ENCODE measurements around the gene CDC42EP1.
"Not testable (repeated sequence)": the region's sequence is repeated elsewhere in the genome, so short reads cannot be mapped to it uniquely, and the experiment has no call there.

The CDC42EP1 gene

DNA sequence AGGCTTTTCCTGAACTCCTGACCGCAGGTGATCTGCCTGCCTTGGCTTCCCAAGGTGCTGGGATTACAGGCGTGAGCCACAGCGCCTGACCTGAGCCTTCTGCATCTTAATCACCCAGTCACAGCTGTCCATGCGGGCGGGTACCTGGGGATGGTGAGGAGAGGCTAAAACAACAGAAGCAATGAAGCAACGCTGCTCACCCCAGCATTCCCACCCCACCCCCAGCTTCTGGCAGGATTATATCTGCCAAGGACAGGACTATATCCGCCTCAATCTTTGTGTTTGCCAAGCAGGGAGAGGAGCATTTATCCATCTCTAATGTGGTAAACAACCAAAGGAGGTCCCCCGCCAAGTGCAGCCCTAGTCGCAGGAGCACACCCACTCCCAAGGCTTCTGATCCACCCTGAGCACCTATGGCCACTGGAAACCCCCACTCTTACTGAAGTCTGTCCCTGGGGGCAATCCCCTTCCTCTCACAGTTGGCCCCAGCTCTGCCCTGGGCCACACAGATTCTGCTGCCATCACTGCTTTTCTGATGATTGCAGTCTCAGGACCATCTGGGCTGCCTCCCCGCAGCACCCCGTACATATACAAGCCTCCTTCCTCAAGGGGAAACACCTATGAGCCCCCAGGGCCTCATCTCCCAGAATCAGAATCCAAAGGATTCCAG is 28.4 kb downstream of the CDC42EP1 start:
- no peak for DNase-seq

DNA sequence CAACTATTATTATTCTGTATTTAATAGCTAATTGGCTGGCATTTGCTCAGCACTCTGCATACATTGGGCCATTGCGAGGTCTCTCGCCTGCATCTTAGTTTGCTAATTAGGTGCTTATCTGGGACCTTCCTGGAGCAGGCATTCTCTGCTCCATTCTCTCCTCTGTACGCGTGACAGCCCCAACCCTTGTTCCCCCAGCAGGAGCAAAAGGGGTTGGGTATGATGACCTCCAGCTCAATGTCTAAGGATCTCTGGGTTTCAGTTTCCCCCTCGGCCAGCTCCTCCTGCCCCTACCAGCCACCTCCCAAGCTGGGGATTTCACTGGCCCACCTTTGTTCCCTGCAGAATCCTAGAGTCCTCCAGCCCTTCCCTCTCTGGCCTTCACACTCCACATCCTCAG is 29.4 kb downstream of the CDC42EP1 start:
- no peak for DNase-seq

- not testable (repeated sequence) for DNase-seq
Measured at GRCh38 chr22:37591081-37591480, 30.8 kb downstream of the CDC42EP1 start.

DNA sequence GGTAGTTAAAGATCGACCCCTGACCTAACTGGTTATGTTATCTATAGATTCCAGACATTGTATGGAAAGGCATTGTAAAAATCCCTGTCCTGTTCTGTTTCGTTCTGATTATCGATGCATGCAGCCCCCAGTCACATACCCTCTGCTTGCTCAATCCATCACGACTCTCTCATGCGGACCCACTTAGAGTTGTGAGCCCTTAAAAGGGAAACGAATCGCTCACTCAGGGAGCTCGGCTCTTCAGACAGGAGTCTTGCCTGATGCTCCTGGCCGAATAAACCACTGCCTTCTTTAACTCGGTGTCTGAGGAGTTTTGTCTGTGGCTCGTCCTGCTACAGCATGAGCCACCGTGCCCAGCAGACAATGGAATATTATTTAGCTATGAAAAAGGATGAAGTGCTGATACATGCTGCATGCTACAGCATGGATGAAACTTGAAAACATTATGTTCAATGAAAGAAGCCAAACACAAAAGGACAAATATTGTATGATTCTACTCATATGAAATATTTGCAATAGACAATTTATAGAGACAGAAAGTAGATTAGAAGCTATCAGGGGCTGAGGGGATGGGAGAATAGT is 31.6 kb downstream of the CDC42EP1 start:
- no peak for DNase-seq

GRCh38 chr22:37594237-37594636 is 34.0 kb downstream of the CDC42EP1 start:
- no peak for DNase-seq

DNA sequence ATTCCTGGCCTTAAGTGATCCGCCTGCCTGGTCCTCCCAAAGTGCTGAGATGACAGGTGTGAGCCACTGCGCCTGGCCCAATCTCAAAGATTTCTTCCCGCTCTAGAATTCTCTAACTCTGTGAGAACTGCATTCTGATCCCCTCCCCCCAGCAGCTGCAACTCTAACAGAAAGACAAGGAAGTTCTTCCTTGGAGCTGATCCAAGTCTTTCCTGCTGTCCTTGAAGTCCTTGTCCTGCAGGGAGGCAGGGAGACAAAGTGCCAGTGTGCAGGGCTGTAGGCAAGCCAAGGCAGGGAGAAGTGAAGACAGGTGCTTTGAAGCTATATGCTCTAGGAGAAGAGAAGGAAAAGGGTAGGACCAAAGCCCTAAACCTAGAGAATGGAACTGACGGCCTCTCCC is 38.9 kb downstream of the CDC42EP1 start:
- no peak for DNase-seq

- DNase-seq, result no peak
Measured at GRCh38 chr22:37601203-37601539, 40.9 kb downstream of the CDC42EP1 start.

- DNase-seq, result no peak
Measured at GRCh38 chr22:37601540-37602442, 41.5 kb downstream of the CDC42EP1 start.

DNA sequence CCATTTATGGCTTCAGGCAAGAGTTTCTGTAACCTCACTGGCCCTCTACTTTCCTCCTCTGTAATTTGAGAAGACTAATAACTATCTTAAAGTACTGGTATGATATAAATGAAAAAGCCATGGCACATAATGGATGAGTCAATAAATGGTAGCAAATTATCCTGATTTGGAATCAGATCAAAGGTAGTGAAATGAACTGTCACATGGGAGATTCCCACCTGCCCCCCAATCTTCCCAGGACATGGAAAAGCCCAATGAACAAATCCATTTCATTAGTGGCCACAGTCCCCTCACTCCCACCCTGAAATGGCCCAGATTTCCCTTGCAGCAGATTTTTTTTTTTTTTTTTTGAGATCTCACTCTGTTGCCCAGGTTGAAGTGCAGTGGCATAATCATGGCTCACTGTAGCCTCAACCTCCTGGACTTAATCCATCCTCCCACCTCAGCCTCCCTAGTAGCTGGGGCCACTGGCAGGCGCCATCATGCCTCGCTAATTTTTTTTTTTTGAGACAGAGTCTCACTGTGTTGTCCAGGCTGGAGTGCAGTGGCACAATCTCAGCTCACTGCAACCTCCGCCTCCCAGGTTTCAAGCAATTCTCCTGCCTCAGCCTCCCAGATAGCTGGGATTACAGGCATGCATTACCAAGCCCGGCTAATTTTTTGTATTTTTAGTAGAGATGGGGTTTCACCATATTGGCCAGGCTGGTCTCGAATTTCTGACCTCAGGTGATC is 42.4 kb downstream of the CDC42EP1 start:
- not testable (repeated sequence) for DNase-seq

DNA sequence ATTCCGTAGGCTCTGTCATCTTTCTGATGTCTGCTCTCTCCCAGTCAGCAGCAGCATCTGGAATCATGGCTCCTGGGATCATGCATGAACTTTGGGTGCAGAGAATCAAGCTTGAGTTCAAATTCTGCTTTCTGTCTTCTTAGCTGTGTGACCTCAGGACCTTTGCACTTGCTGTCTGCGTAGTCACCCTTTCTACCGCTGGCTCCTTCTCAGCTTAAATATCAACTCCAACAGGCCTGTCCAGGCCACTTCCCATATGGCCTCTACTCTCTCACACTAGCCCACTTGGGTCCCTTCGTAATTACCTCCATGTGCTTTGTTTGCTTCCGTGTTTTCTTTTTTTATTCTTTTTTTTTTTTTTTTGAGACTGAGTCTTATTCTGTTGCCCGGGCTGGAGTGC is 43.8 kb downstream of the CDC42EP1 start:
- no peak for DNase-seq

DNA sequence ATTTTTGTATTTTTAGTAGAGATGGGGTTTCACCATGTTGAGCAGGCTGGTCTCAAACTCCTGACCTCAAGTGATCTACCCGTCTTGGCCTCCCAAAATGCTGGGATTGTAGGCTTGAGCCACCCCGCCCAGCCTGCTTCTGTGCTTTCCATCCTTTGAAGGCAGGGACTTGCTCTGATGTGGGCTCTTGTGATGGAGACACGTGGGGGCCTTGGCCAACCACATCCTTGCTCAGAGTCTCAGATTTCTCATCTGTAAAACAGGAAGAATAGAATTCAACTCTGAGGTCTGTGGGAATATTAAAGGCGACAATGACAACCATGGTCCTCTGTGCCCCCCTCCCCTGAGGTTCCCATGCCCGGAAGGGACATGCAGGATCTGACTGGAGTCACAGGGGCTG is 44.6 kb downstream of the CDC42EP1 start:
- DNase-seq, result no peak

- DNase-seq, result peak; percentile 89 to 96
Measured at GRCh38 chr22:37607010-37607934, 47.0 kb downstream of the CDC42EP1 start.

DNA sequence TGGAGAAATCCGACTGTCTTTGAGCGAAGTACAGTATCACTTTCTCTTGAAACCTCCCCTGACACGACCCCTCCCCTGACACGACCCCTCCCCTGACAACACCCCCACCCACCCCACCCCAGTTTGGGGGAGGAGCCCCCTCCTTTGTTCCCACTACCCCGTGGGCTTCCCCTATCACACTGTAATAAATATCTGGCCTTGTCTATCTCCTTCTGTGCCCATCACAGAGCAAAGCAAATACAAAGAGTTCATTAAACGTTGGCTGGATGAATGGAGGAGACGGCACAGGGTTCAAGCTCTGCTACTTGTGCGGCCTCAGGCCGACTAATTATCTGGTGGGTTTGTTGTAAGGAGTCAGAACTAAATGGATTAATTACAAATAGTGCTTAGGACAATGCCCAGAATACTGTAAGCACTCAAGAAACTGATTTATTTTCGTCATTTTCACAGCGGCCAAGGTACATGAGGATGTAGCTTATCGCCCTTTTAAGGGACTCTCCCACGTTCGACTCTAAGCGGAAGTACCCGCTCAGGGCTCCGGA is 47.7 kb downstream of the CDC42EP1 start:
- no peak for DNase-seq

DNA sequence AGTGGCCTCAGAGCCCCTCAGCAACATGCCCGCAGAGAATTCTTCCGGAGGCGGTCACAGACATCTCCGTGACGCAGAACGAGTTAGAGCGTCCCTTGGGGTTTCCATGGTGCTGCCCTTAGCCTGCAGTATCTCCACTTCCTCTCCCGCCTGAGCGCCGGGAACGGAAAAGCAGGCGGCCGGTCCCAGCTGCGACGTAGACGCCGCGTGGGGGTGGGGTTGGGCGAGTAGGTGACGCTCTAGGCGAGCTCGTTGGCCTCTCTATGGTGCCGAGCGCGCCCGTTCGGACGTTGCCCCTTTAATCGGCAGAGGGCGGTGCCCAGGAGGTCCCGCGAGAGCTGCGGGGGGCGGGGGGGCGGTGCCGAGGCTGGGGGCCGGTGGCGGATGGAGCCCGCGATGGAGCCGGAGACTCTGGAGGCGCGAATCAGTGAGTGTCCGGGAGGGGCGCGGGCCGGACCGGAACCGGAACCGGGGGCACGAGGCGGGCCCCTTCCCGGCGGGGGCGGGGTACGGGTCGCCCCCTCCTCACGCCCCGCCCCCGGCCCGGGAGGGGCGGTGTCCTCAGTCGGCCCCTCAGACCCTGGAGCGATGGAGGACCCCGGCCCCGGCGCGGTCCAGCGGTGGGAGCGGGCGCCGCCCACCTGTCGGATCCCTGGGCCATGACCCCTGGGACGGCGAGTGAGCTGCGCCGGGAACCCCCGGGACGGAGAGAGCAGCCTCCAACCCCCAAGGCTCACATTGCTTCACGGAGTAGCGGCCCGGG is 48.4 kb downstream of the CDC42EP1 start, which contains the start of gene GGA1:
TSS of gene GGA1 (plus strand) at position 358 of the 763 bp plus-strand sequence. CDS start at position 385, 27 bp downstream.
- peak; percentile 91 to 92 for DNase-seq

DNA sequence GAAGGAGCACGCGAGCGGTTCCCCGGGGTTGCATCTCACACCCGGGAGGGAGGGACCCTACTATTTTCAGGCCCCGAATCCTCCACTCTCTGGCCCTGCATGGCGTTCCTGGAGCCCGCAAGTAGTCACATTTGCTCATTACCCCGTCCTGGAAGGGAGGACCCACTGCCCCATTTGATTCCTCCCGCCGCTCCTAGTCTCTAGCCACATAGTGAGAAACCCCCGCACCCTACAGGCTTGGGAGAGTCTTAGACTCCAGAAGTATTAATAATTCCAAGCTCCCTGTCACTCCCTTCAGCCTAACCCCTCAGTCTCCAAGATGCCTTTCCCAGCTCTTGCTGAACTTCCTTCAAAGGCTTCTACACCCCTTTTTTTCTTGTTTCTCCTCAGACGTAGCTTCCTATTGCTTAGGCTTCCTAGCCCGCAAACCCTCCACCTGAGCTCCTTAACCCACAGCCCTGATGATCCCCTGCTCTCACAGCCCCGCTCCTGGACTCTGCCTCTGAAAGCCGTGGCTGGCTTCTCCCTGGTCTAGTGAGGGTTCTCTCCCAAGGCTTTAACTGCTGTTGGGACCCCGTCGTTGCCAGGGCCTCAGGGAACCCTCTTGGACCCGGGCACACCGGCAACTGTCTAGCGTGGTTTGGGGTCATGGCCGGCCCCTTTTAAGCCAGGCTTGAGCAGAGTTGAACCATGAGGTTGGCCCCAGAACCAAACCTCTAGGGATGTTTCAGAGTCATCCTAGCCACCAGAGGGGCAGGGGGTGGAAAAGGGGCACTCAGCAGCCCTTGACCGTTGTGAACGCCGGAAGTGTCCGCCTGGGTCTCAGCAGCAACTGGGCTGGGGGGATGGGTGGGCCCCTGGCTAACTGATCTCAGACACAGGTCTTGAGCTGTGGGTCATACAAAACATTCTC is 49.2 kb downstream of the CDC42EP1 start:
- DNase-seq, result no peak

- DNase-seq, result not testable (repeated sequence)
Measured at GRCh38 chr22:37610153-37610475, 49.8 kb downstream of the CDC42EP1 start.

- DNase-seq, result no peak
Measured at GRCh38 chr22:37610480-37611129, 50.3 kb downstream of the CDC42EP1 start.

DNA sequence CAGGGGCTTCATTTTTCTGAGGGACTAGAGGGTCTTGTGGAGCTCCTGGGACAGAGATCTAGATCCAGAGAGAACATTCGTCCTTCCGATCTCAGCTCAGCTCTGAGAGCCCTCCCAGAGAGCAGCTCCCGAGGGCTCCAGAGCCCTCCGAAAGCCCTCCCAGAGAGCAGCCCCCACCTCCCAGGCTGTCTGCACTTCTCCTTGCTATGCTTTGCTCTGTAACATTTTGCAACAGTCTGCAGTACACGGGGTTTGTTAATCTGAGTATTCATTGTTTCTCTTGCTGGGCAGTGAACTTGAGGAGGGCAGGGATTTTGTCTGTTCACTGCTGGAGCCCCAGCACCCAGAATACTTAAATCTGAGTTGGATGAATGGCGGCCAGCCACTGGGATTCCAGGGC is 50.9 kb downstream of the CDC42EP1 start:
- DNase-seq, result no peak
